HG03354 (cell line): ENCODE data around the gene OTOA.
"Not testable (repeated sequence)": the region's sequence is repeated elsewhere in the genome, so short reads cannot be mapped to it uniquely, and the experiment has no call there.

Experiments
- ATAC-seq: cut with Tn5 transposase; IDR thresholded peaks from one replicate; pipeline ENCODE4 v1.9.1; 2021; ENCODE audit warnings: mild to moderate bottlenecking; ENCODE audit not compliant: unreplicated experiment, poor library complexity, severe bottlenecking

OTOA gene

GRCh38 chr16:21664801-21665492, 1.2 kb downstream of the OTOA start:
- no peak for ATAC-seq

DNA sequence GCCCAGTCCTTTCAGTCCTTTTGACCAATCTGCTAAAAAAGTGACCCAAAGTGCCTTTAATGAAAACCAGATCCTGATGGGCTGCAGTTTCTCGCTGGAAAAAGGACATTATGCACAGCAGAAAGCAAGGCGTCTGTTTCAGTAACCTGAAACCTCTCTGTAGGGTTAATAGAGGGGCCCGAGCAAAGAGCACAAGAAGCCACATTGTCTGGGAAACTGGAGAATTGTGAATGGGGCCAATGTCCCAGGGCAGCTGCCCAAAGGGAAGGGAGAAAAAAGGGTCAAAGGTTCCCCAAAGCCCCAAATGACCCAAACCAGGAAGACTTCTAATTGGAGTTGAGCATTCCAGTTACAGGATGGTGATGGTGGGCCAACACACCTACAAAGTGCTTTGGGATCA, 3.0 kb downstream of the OTOA start:
- no peak for ATAC-seq

DNA sequence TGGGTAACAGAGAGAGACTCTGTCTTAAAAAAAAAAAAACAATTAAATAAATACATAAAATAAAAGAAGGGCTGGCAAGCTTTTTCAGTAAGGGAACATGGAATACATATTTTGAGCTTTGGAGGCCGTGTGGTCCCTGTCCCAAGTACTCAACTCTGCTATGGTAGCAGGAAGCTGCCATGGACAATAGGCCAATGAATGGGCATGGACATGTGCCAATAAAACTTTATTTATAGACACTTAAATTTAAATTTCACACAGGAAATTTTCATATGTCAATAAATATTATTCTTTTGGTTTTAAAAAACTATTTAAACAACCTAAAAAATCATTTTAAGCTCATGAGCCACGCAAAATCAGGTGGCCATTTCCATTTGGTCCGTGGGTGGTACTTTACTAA, 3.8 kb downstream of the OTOA start:
- no peak for ATAC-seq

GRCh38 chr16:21673469-21673868, 9.7 kb downstream of the OTOA start:
- no peak for ATAC-seq

DNA sequence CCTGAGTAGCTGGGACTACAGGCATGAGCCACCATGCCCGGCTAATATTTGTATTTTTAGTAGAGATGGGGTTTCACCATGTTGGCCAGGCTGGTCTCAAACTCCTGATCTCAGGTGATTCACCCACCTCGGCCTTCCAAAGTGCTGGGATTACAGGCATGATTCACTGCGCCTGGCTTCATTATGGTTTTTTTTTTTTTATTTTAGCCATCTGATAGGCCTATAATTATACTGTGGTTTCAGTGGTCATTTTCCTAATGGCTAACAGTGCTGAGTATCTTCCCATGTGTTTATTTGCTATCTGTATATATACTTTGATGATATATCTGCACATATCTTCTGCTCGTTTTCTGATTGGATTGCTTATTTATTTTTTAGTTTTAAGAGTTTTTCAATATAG, 10.7 kb downstream of the OTOA start:
- not testable (repeated sequence) for ATAC-seq

- ATAC-seq, result not testable (repeated sequence)
Measured at GRCh38 chr16:21680714-21681113, 16.9 kb downstream of the OTOA start.

DNA sequence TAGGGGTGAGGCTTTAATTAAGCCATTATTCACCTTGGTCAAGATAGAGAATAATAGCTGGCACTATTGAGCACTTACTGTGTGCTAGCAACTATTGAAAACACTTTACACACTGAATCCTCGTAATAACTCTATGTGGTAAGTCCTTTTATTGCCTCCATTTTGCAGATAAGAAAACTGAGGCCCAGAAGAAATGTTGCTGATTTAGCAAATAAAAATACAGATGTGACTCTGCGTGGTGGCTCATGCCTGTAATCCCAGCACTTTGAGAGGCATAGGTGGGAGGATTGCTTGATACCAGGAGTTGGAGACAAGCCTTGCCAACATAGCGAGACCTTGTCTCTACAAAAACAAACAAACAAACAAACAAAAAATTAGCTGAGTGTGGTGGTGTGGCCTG, 19.4 kb downstream of the OTOA start:
- ATAC-seq, result no peak

DNA sequence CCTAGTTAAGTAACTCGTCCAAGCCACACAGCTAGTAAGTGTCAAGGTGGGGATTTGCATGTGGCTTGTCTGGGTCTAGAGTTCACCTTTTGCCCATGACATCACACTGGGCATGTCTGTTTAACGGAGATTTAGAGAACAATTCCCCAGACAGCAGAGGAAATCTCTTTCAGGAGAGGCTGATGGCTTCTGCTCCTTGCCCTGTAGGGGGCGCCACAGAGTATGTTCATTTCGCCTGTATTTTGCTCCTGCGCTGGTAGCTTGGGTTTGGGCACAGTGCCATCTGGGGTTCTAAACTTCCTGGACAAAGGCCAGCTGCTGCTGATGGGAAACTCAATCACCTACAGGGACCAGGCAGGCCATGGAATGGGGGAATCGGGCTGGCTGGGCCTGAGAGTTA, 20.4 kb downstream of the OTOA start:
- ATAC-seq, result no peak

DNA sequence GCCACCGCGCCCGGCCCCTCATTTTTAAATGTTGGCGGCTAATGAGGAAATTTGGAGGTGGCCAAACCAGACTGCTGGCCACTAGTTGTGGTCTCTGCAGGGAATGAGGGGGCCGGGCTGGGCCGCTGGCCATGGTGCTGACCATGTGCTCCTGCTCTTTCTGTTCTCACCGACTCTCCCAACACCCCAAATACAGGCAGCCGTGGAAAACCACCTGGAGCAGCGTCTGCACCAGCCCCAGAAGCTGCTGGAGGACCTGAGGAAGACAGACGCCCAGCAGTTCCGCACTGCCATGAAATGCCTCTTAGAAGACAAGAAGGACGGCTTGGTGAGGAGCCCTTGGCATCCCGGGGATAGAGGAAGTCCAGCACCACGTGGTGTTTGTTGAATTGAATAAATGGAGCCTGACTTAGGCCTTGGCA, 21.3 kb downstream of the OTOA start:
- ATAC-seq, result no peak

GRCh38 chr16:21689107-21689506, 25.3 kb downstream of the OTOA start:
- ATAC-seq, result no peak

DNA sequence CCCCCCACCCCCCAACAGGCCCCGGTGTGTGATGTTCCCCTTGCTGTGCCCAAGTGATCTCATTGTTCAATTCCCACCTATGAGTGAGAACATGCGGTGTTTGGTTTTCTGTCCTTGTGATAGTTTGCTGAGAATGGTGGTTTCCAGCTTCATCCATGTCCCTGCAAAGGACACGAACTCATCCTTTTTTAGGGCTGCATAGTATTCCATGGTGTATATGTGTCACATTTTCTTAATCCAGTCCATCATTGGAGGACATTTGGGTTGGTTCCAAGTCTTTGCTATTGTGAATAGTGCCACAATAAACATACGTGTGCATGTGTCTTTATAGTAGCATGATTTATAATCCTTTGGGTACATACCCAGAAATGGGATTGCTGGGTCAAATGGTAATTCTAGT, 27.2 kb downstream of the OTOA start:
- not testable (repeated sequence) for ATAC-seq

DNA sequence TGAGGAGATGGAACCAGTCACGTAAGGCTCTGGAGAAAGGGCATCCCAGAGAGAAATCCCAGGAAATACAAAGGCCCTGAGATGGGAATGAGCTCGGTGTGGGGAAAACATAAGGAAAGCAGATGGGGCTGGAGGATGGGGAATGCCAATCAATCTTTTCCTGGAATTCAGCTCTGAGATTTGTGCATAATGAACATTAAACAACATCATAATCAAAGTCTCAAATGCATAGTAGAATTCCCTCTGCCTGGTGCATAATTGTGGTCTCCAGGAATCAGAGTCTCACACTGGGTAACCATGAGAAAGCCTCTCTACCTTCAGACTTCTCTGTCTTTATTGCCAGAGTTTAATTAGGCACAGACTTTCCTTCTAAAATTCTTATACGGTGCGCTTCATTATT, 30.8 kb downstream of the OTOA start:
- ATAC-seq, result no peak

DNA sequence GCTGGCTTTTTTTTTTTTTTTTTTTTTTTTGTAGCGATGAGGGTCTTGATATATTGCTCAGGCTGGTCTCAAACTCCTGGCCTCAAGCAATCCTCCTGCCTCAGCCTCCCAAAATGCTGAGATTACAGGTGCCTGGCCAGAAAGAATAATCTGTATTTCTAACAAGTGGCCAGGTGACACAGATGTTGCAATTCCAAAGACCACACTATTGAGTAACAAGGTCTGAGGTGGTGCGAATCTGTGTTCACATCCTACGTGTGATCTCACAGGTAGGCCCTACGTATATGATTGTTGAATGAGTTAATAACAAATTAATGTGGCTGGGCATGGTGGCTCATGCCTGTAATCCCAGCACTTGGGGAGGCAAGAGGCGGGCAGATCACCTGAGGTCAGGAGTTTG, 33.3 kb downstream of the OTOA start:
- ATAC-seq, result no peak

DNA sequence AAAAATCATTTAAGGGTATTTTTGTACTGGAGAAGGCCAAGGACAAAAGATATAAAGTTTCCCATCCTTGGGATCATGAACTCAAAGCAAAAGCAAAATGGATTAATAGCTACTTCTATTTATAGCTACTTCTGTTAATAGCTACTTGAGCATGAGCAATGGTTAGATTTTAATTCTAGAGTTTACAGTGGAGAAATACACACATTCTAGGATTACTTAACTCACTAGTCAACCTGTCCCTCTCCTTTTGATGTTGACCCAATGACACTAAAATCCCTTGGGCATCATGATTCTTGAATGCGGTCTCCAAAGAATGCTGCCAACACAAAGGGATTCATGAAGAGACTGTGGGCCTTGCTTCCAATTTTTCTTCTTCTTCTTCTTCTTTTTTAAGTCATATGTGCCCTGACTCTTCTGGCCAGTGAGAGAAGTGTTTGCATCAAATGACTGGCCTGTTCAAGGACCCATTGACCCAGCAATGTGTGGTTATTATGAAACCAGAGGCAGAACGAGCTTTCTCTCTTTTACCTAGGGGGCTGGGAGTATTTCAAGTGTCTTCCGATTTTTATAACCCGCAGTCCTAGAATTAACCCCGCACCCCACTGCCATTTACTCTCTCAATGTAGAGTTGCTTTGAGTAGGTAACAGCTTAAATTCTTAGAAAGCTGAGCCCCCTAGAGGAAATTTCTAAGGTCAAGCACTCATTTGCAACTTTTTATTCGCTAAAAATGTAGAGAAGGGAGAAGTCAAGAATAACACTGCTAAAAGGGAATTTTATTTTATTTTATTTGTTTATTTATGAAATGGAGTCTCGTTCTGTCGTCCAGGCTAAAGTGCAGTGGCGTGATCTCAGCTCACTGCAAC, 34.6 kb downstream of the OTOA start:
- no peak for ATAC-seq

GRCh38 chr16:21701271-21701670, 37.5 kb downstream of the OTOA start:
- no peak for ATAC-seq

- ATAC-seq, result no peak
Measured at GRCh38 chr16:21702276-21702675, 38.5 kb downstream of the OTOA start.

DNA sequence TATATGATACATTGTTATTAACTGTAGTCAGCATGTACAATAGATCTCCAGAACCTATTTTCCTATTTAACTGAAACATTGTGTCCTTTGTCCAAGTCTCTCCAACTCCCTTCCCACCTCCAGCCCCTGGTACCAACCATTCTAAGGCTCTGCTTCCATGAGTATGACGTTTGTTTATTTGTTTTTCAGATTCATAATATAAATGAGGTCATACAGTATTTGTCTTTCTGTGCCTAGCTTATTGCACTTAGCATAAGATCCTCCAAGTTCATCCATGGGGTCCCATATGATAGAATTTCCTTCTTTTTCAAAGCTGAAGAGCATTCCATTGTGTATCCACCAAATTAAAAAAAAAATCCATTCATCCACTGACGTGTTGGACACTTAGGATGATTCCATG, 39.4 kb downstream of the OTOA start:
- ATAC-seq, result no peak

DNA sequence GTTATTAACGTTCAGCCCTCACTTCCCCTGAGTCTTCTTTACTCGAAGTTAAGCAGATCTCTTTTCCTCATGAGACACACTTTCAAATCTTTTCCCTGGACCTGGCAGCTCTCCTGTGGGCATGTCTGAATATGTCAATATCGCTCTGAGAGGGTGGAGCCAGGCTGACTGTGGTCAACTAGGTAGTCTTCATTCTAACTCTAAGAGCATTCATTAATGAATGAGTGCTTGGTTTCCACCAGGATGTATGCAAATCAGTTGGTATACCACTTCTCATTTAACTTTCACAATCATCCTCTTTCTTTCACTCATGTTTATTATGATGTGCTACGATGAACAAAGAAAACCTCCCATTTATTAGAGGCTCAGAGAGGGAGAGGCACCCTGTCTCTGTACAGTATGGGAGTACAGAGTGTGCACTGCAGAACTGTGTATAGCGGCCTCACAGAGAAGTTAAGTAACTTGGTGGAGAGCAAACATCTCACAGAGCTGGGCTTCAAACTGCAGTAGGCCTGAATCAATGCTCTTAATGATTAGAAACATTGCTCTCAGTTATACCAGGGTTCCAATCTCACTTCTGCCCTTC, 39.9 kb downstream of the OTOA start:
- ATAC-seq, result no peak

GRCh38 chr16:21704266-21704665, 40.5 kb downstream of the OTOA start:
- ATAC-seq, result no peak

GRCh38 chr16:21704733-21705132, 41.0 kb downstream of the OTOA start:
- ATAC-seq, result no peak

DNA sequence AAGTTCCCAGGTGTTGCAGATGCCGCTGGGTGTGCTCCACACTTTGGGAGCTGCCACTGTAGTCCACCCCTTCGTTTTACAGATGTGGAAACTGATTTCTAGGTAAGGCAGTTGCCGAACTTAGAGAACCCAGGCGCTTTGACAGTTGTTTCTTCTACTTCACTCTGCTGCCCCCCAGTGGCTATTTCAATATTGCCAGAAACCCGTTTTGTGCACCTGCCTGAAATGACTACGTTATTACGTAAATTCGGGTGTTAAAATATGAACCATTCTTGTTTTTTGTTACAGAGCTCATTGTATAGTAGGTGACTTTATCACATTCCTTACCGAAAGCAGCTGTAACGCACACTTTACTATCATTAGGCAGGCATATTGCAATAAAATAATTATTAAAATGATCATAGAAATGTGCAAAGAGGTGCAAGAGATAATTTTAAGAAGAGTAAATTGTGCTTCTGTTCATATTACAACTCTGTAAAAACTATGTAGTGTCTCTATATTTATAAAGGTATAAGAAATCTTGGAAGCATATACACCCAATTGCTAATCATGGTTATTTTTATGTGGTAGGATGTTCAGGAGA, 44.9 kb downstream of the OTOA start:
- no peak for ATAC-seq
